ENCODE measurements around the gene VMP1. TPM values are rescaled to one million over a fixed set of nuclear protein-coding genes. Genes with fewer than 3 reads are reported as not detected.

Gene VMP1
- total and polyA plus RNA-seq, 7 experiments from 2014 or later, result 42.0 to 370 (median 80.8) TPM

GRCh38 chr17:59837308-59838051 lies 130.0 kb downstream of the VMP1 start:
- Histone ChIP-seq H3K4me1 (ENCODE audit: control insufficient read depth in 2 of 2, insufficient read depth in 2 of 2, low read length in 2 of 2) (peaks cover 6 to 14% of the 10 kb centered on the region in 2 donors), H3K36me3 (ENCODE audit: control insufficient read depth in 2 of 3, insufficient read depth in 3 of 3, low read length in 3 of 3) (peaks cover 0 to 4% (median 0%) of the 10 kb centered on the region in 3 experiments), H3K9me3 (ENCODE audit: control insufficient read depth in 2 of 3, low read length in 3 of 3) (no peaks in the 10 kb centered on the region), H3K27ac (ENCODE audit: low read depth, low read length) (peak overlapping the region; percentile 88), H3K4me3 (ENCODE audit: low read length) (peak overlapping the region; percentile 72), H3K27me3 (ENCODE audit: control insufficient read depth in 2 of 2, insufficient read depth in 2 of 2, low read length in 2 of 2) (no peaks in the 10 kb centered on the region)
- peaks cover 0 to 17% (median 0%) of the 10 kb centered on the region in 5 donors for H3K27me3 Mint-ChIP-seq
- no peaks in the 10 kb centered on the region for H3K9me3 Mint-ChIP-seq
- peak overlapping the region; percentile 83 to 100 (median 95) for H3K4me3 Mint-ChIP-seq
- CTCF ChIA-PET, result interaction anchor here (0.6 to 2.0 kb wide), 4 partner anchors 22 to 124 kb away, joined by 3 to 10 read pairs (median 3); no protein-coding TSS in a partner anchor
- POLR2A ChIA-PET, result interaction anchor here (0.7 to 2.1 kb wide), 10 partner anchors 8 to 218 kb away, joined by 3 to 7 read pairs (median 4); partner anchors contain the start of genes CLTC, RPS6KB1 and TUBD1
- H3K27ac Mint-ChIP-seq, result peak overlapping the region; percentile 90 to 99 (median 96)
- DNase-seq, result peak in 8 of 9 donors; percentile 51 to 91 (median 74)
- intact Hi-C loops (cut with micrococcal nuclease), result loop anchor here (1.0 to 5.0 kb wide), 7 partner anchors 8 to 220 kb away; partner anchors contain the start of genes CLTC (in 2 of the 2) and RPS6KB1 (in 1 of the 2)
- ATAC-seq, result peak; percentile 94
- peaks cover 0 to 51% (median 21%) of the 10 kb centered on the region in 5 donors for H3K36me3 Mint-ChIP-seq
- H3K4me1 Mint-ChIP-seq, result peaks cover 14 to 69% (median 49%) of the 10 kb centered on the region in 7 donors

GRCh38 chr17:59838052-59838916 lies 130.8 kb downstream of the VMP1 start:
- intact Hi-C loops (cut with micrococcal nuclease), result loop anchor here in 1 of 2 donors (5.0 kb wide), 1 partner anchor 221 kb away; the partner anchor contains the start of gene CLTC
- ATAC-seq, result no peak
- peaks cover 0 to 57% (median 25%) of the 10 kb centered on the region in 5 donors for H3K36me3 Mint-ChIP-seq

DNA sequence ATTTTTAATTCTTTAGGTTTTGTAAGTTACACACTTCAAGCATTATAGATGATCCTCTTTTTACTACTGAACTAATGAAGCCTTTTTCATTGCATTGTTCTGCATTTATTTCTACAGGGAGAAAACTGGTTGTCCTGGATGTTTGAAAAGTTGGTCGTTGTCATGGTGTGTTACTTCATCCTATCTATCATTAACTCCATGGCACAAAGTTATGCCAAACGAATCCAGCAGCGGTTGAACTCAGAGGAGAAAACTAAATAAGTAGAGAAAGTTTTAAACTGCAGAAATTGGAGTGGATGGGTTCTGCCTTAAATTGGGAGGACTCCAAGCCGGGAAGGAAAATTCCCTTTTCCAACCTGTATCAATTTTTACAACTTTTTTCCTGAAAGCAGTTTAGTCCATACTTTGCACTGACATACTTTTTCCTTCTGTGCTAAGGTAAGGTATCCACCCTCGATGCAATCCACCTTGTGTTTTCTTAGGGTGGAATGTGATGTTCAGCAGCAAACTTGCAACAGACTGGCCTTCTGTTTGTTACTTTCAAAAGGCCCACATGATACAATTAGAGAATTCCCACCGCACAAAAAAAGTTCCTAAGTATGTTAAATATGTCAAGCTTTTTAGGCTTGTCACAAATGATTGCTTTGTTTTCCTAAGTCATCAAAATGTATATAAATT lies 132.3 kb downstream of the VMP1 start:
- H3K9me3 ChIP-seq (ENCODE audit: control insufficient read depth in 2 of 3, low read length in 3 of 3), result no peaks in the 10 kb centered on the region
- Mint-ChIP-seq H3K4me1 (peaks cover 19 to 69% (median 53%) of the 10 kb centered on the region in 7 donors), H3K27me3 (peaks cover 0 to 20% (median 0%) of the 10 kb centered on the region in 5 donors), H3K36me3 (peaks cover 0 to 55% (median 22%) of the 10 kb centered on the region in 5 donors), H3K27ac (peak overlapping the region; percentile 90 to 99 (median 96)), H3K9me3 (no peaks in the 10 kb centered on the region), H3K4me3 (peak overlapping the region; percentile 83 to 100 (median 95))
- peaks cover 14% of the 10 kb centered on the region in 2 donors for H3K4me1 ChIP-seq (ENCODE audit: control insufficient read depth in 2 of 2, insufficient read depth in 2 of 2, low read length in 2 of 2)
- peak overlapping the region; percentile 72 for H3K4me3 ChIP-seq (ENCODE audit: low read length)
- no peaks in the 10 kb centered on the region for H3K27me3 ChIP-seq (ENCODE audit: control insufficient read depth in 2 of 2, insufficient read depth in 2 of 2, low read length in 2 of 2)
- ATAC-seq (no peak), DNase-seq (no peak)
- POLR2A ChIA-PET, result interaction anchor here (1.0 to 2.4 kb wide), 4 partner anchors 9 to 13 kb away, joined by 4 to 13 read pairs (median 7); no protein-coding TSS in a partner anchor
- CTCF ChIA-PET, result interaction anchor here (0.6 to 2.0 kb wide), 3 partner anchors 19 to 86 kb away, joined by 3 to 10 read pairs (median 4); no protein-coding TSS in a partner anchor
- intact Hi-C loops (cut with micrococcal nuclease), result loop anchor here (1.0 to 5.0 kb wide), 3 partner anchors 86 to 1507 kb away; partner anchors contain the start of gene CLTC (in 1 of the 2)
- H3K36me3 ChIP-seq (ENCODE audit: control insufficient read depth in 2 of 3, insufficient read depth in 3 of 3, low read length in 3 of 3), result peaks cover 0 to 4% (median 0%) of the 10 kb centered on the region in 3 experiments
- peak overlapping the region; percentile 88 for H3K27ac ChIP-seq (ENCODE audit: low read depth, low read length)

More at GRCh38 chr17:59838052-59838916, 130.8 kb downstream of the VMP1 start:
- ChIA-PET CTCF (interaction anchor here (0.6 to 2.0 kb wide), 4 partner anchors 12 to 124 kb away, joined by 3 to 10 read pairs (median 3); no protein-coding TSS in a partner anchor), POLR2A (interaction anchor here (0.6 to 2.4 kb wide), 14 partner anchors 8 to 219 kb away, joined by 3 to 13 read pairs (median 4); partner anchors contain the start of genes CLTC, RPS6KB1 and TUBD1)
- Histone ChIP-seq H3K27me3 (ENCODE audit: control insufficient read depth in 2 of 2, insufficient read depth in 2 of 2, low read length in 2 of 2) (no peaks in the 10 kb centered on the region), H3K4me3 (ENCODE audit: low read length) (peak overlapping the region; percentile 72), H3K27ac (ENCODE audit: low read depth, low read length) (peak overlapping the region; percentile 88), H3K36me3 (ENCODE audit: control insufficient read depth in 2 of 3, insufficient read depth in 3 of 3, low read length in 3 of 3) (peaks cover 0 to 4% (median 0%) of the 10 kb centered on the region in 3 experiments), H3K4me1 (ENCODE audit: control insufficient read depth in 2 of 2, insufficient read depth in 2 of 2, low read length in 2 of 2) (peaks cover 7 to 14% of the 10 kb centered on the region in 2 donors), H3K9me3 (ENCODE audit: control insufficient read depth in 2 of 3, low read length in 3 of 3) (no peaks in the 10 kb centered on the region)
- DNase-seq, result peak in 3 of 9 donors; percentile 10 to 53 (median 21)
- no peaks in the 10 kb centered on the region for H3K9me3 Mint-ChIP-seq
- H3K4me3 Mint-ChIP-seq, result peak overlapping the region; percentile 83 to 100 (median 95)
- H3K4me1 Mint-ChIP-seq, result peaks cover 16 to 69% (median 52%) of the 10 kb centered on the region in 7 donors
- peak overlapping the region; percentile 90 to 99 (median 96) for H3K27ac Mint-ChIP-seq
- H3K27me3 Mint-ChIP-seq, result peaks cover 0 to 20% (median 0%) of the 10 kb centered on the region in 5 donors

DNA sequence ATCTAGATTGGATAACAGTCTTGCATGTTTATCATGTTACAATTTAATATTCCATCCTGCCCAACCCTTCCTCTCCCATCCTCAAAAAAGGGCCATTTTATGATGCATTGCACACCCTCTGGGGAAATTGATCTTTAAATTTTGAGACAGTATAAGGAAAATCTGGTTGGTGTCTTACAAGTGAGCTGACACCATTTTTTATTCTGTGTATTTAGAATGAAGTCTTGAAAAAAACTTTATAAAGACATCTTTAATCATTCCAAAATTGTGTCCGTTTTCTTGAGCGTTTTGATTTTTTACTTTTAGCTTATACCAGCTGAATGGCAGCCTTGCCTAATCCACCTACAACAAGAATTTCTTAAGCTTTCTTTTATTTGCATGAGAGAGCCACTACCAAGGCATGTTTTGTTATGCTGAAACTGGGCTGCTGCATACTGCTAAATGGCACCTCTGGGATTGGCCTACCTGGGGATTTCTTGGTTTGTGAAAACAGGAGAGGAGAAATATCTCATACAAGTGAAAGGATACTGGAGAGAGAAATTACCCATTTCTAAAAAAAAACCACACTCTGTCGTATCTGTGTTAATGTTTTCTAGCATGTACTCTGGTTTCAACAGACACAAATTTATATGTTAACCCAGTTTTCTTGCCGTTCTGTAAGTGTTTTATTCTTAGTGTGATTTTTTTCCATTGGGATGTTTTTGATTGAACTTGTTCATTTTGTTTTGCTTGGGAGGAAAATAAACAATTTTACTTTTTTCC lies 133.1 kb downstream of the VMP1 start:
- Mint-ChIP-seq H3K27me3 (peaks cover 0 to 20% (median 0%) of the 10 kb centered on the region in 5 donors), H3K4me1 (peaks cover 19 to 75% (median 56%) of the 10 kb centered on the region in 7 donors), H3K4me3 (peak overlapping the region; percentile 39 to 100 (median 95)), H3K9me3 (no peaks in the 10 kb centered on the region), H3K36me3 (peaks cover 0 to 54% (median 22%) of the 10 kb centered on the region in 5 donors), H3K27ac (peak overlapping the region; percentile 87 to 99 (median 96))
- Histone ChIP-seq H3K36me3 (ENCODE audit: control insufficient read depth in 2 of 3, insufficient read depth in 3 of 3, low read length in 3 of 3) (peaks cover 0 to 4% (median 0%) of the 10 kb centered on the region in 3 experiments), H3K4me3 (ENCODE audit: low read length) (peak overlapping the region; percentile 72), H3K27me3 (ENCODE audit: control insufficient read depth in 2 of 2, insufficient read depth in 2 of 2, low read length in 2 of 2) (no peaks in the 10 kb centered on the region), H3K4me1 (ENCODE audit: control insufficient read depth in 2 of 2, insufficient read depth in 2 of 2, low read length in 2 of 2) (peaks cover 14% of the 10 kb centered on the region in 2 donors), H3K27ac (ENCODE audit: low read depth, low read length) (peak overlapping the region; percentile 88), H3K9me3 (ENCODE audit: control insufficient read depth in 2 of 3, low read length in 3 of 3) (no peaks in the 10 kb centered on the region)
- DNase-seq (no peak), ATAC-seq (no peak)
- POLR2A ChIA-PET, result interaction anchor here (1.0 to 2.4 kb wide), 4 partner anchors 8 to 14 kb away, joined by 4 to 13 read pairs (median 7); no protein-coding TSS in a partner anchor
- intact Hi-C loops (cut with micrococcal nuclease), result loop anchor here in 1 of 2 donors (5.0 kb wide), 1 partner anchor 1508 kb away; no protein-coding TSS in a partner anchor
- CTCF ChIA-PET, result interaction anchor here (0.6 to 0.9 kb wide), 2 partner anchors 18 to 87 kb away, joined by 3 to 4 read pairs; no protein-coding TSS in a partner anchor
